Measurements from ENCODE around the gene XXYLT1.
"Not testable (repeated sequence)": the region's sequence is repeated elsewhere in the genome, so short reads cannot be mapped to it uniquely, and the experiment has no call there.

XXYLT1 gene

GRCh38 chr3:195096053-195096452, 174.9 kb downstream of the XXYLT1 start:
- no peak for DNase-seq (ENCODE audit: low read depth)

- no peak for DNase-seq (ENCODE audit: low read depth)
Observed at GRCh38 chr3:195095704-195096036, 175.3 kb downstream of the XXYLT1 start.

- DNase-seq (ENCODE audit: low read depth): no peak
Observed at GRCh38 chr3:195095035-195095703, 175.8 kb downstream of the XXYLT1 start.

GRCh38 chr3:195094191-195094921, 176.6 kb downstream of the XXYLT1 start:
- DNase-seq (ENCODE audit: low read depth): no peak

GRCh38 chr3:195093731-195094130, 177.2 kb downstream of the XXYLT1 start:
- DNase-seq (ENCODE audit: low read depth): no peak

- not testable (repeated sequence) for DNase-seq (ENCODE audit: low read depth)
Observed at GRCh38 chr3:195087840-195088601, 182.9 kb downstream of the XXYLT1 start.

GRCh38 chr3:195087328-195087727, 183.6 kb downstream of the XXYLT1 start:
- no peak for DNase-seq (ENCODE audit: low read depth)

GRCh38 chr3:195086885-195087284, 184.1 kb downstream of the XXYLT1 start:
- no peak for DNase-seq (ENCODE audit: low read depth)

- DNase-seq (ENCODE audit: low read depth): no peak
Observed at GRCh38 chr3:195086341-195086740, 184.6 kb downstream of the XXYLT1 start.

- no peak for DNase-seq (ENCODE audit: low read depth)
Observed at GRCh38 chr3:195085356-195086130, 185.4 kb downstream of the XXYLT1 start.

- DNase-seq (ENCODE audit: low read depth): no peak
Observed at GRCh38 chr3:195084746-195085145, 186.2 kb downstream of the XXYLT1 start.

GRCh38 chr3:195083659-195084058, 187.3 kb downstream of the XXYLT1 start:
- DNase-seq (ENCODE audit: low read depth): no peak

GRCh38 chr3:195082811-195083210, 188.1 kb downstream of the XXYLT1 start:
- DNase-seq (ENCODE audit: low read depth): no peak

- DNase-seq (ENCODE audit: low read depth): no peak
Observed at GRCh38 chr3:195081242-195081963, 189.6 kb downstream of the XXYLT1 start.

GRCh38 chr3:195080571-195081151, 190.3 kb downstream of the XXYLT1 start:
- DNase-seq (ENCODE audit: low read depth): no peak

GRCh38 chr3:195080125-195080524, 190.8 kb downstream of the XXYLT1 start:
- DNase-seq (ENCODE audit: low read depth): no peak

GRCh38 chr3:195079636-195080035, 191.3 kb downstream of the XXYLT1 start:
- DNase-seq (ENCODE audit: low read depth): no peak

GRCh38 chr3:195078891-195079440, 192.0 kb downstream of the XXYLT1 start:
- DNase-seq (ENCODE audit: low read depth): no peak

GRCh38 chr3:195077611-195078540, 193.1 kb downstream of the XXYLT1 start:
- no peak for DNase-seq (ENCODE audit: low read depth)
